NCI-H345 treated with DMSO at 0.1 percent for 48 hours (cell line): ENCODE results near the gene SRP54.
"Not testable (repeated sequence)": the region's sequence is repeated elsewhere in the genome, so short reads cannot be mapped to it uniquely, and the experiment has no call there.

Experiments
- DNase-seq: peaks from one replicate; lab custom pipeline; 2025; ENCODE audit not compliant: unreplicated experiment; lab: John Stamatoyannopoulos, UW

SRP54 gene

GRCh38 chr14:35046048-35046750 is 63.4 kb downstream of the SRP54 start, which contains the start of gene FAM177A1:
FAM177A1 (plus strand) TSS chr14:35046272; CDS start chr14:35046464, 192 bp downstream.
- peak; percentile 97 for DNase-seq

DNA sequence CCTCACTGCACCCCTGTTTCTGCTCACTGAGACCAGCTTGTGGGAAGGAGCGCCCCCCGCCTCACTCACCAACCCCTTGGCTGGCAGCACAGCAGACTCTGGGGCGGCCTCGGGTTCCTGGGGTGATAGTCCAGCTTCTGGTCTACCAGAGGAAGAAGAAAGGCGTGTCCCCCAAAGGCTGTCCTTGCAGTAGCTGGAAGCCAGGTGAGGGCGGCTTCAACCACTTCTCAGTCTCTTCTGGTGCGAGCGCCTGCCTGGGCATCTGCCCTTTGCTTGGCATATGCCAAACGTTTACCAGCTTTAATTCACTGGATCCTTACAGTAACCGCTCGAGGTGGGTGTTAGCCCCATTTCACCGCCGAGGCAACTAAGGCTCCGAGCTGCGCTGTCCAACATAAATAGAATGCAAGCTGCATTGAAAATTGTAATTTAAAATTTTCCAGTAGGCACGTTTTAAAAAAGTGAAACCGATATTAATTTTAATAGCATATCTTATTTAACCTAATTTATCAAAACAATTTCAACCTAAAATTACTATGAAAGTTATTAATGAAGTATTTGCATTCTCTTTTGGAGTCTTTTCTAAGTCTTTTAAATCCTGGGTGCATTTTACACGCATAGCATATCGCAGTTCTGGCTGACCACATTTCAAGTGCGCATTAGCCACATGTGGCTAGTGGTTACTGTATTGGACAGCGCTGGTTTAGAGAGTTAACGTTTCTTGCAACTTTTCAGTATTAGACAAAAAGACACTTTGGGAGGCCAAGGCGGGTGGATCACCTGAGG is 64.2 kb downstream of the SRP54 start:
- DNase-seq, result peak; percentile 27

DNA sequence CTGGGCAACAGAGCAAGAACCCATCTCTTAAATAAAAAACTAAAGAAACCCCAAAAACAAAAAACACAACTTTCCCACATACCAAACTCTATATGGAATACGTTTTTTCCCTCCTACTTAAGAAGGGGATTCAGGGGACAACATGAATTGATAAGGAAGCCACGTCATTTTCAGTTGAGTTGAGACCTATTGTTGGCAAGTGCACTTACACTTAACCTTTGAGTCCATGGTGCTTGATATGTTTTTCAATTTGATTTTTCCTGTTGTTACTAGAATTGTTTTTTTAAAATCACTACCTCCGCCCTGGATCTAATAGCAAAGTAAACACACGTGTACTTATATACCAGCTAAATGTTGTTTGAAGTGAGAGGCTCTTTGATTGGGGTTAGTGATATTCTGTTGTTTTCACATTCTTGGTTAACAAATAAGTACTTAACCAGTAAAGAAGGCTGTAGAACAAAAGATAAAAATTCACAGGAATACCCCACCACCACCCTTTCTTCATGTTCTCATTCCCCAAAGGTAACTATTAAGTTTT is 65.3 kb downstream of the SRP54 start:
- DNase-seq, result no peak

GRCh38 chr14:35050652-35051051 is 67.9 kb downstream of the SRP54 start:
- DNase-seq, result no peak

- DNase-seq, result no peak
Measured at GRCh38 chr14:35051796-35052195, 69.0 kb downstream of the SRP54 start.

- no peak for DNase-seq
Measured at GRCh38 chr14:35052637-35053036, 69.8 kb downstream of the SRP54 start.

DNA sequence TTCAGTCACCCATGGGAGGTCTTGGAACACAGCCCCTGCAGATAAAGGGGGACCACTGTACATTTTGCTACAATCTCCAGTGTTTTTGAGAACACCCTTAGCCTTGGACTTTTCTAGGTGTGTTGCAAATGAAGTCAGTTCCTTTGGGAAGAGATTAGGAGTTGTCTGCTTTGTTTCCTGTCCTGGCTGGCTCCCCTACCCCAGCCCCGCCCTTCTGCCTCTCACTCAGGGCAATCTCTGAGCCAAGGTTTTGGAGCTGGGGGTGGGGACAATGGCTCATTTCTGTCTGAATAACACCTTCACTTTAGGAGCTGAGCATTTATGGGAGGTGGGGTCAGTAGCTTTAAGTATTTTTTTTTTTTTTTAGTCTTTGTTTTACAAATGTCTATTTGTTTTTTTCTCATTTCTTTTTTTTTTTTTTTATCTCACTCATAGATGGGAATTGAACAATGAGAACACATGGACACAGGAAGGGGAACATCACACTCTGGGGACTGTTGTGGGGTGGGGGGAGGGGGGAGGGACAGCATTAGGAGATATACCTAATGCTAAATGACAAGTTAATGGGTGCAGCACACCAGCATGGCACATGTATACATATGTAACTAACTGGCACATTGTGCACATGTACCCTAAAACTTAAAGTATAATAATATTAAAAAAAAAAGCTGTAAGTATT is 78.5 kb downstream of the SRP54 start:
- not testable (repeated sequence) for DNase-seq

GRCh38 chr14:35065731-35066130 is 82.9 kb downstream of the SRP54 start:
- DNase-seq, result not testable (repeated sequence)

GRCh38 chr14:35068238-35069012 is 85.6 kb downstream of the SRP54 start:
- DNase-seq, result no peak

DNA sequence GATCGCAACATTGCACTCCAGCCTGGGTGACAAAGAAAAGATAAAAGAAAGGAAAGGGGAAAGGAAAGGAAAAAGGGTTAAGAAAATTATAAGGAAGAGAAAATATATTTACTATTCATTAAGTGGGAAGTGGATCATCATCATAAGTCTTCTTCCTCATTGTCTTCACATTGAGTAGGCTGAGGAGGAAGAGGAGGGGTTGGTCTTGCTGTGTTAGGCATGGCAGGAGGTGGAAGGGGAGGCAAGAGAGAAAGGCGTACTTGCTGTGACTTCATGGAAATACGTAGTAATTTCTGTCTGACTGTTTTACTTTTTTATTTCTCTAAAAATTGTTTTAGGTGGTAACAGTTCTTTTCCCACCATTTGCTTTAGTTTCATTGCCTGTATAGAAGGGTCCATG is 89.4 kb downstream of the SRP54 start:
- DNase-seq, result no peak

- no peak for DNase-seq
Measured at GRCh38 chr14:35073486-35073885, 90.7 kb downstream of the SRP54 start.

DNA sequence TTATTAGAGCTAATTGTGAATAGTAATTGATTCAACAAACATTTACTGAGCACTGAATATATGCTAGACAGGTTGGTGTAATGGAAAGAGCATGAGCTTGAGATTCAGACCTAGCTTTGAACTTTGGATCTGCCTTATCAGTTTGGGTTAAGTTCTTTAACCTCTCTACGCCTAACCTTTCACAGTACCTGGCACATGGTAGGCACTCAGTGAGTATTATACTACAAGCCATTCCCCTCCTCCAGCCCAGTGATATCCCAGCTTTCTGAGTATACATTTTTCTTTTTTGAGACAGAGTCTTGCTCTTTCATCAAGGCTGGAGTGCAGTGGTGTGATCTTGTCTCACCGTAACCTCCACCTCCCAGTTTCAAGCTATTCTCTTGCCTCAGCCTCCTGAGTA is 95.3 kb downstream of the SRP54 start:
- no peak for DNase-seq
